ENCODE measurements around the gene HOXA9. TPM values are rescaled to one million over a fixed set of nuclear protein-coding genes. Genes with fewer than 3 reads are reported as not detected.

HOXA9 gene
- total and polyA plus RNA-seq, 2 of the 4 experiments (the other 2 are of a cell fraction) = 0.18 to 0.32 TPM

- Histone ChIP-seq H3K27ac (ENCODE audit: insufficient read depth, low read length) (no peak overlapping the region), H2AFZ (replicated peaks; ENCODE audit: low read length, poor library complexity) (no peak overlapping the region), H4K20me1 (ENCODE audit: insufficient read depth, low read length) (peaks cover 17% of the 10 kb centered on the region; the same call in 1 of the 2 replicates), H3K9me3 (ENCODE audit: control insufficient read depth, insufficient read depth, low read length) (peaks cover 17% of the 10 kb centered on the region; the same call in 1 of the 2 replicates), H2AK9ac (replicated peaks; ENCODE audit: low read depth, low read length, poor library complexity) (no peak overlapping the region), H2BK15ac (ENCODE audit: low read depth, low read length) (no peak overlapping the region), H3K4me2 (ENCODE audit: low read depth, low read length) (no peak overlapping the region), H3K4me1 (ENCODE audit: control insufficient read depth, insufficient read depth, low read length) (peaks cover 3% of the 10 kb centered on the region; the same call in 1 of the 2 replicates), H2BK20ac (ENCODE audit: low read depth, low read length) (no peak overlapping the region), H4K8ac (ENCODE audit: low read depth in 2 of 2, low read length in 2 of 2) (no peak overlapping the region), H3K36me3 (ENCODE audit: control insufficient read depth, insufficient read depth, low read length) (no peaks in the 10 kb centered on the region), H4K5ac (ENCODE audit: low read depth, low read length) (no peak overlapping the region), H3K9me1 (ENCODE audit: insufficient read depth, low read length) (no peaks in the 10 kb centered on the region), H3K27me3 (ENCODE audit: control insufficient read depth, insufficient read depth, low read length) (peaks cover 97% of the 10 kb centered on the region), H2BK5ac (ENCODE audit: low read depth, low read length, poor library complexity, severe bottlenecking) (no peak overlapping the region), H3K14ac (replicated peaks; ENCODE audit: low read depth, low read length) (no peak overlapping the region), H3K23ac (ENCODE audit: low read depth, low read length) (no peak overlapping the region), H3K4ac (ENCODE audit: low read depth, low read length) (no peak overlapping the region), H3K18ac (ENCODE audit: low read depth, low read length) (no peak overlapping the region), H3K79me1 (ENCODE audit: low read depth in 1 of 2, low read length in 2 of 2) (no peaks in the 10 kb centered on the region), H4K91ac (ENCODE audit: insufficient read depth, low read depth, low read length) (no peak overlapping the region), H3K56ac (ENCODE audit: extremely low read depth, insufficient read depth, low read length) (no peak overlapping the region), H2AK5ac (ENCODE audit: low read depth, low read length) (no peak overlapping the region), H3K4me3 (ENCODE audit: insufficient read depth, low read depth, low read length) (no peak overlapping the region), H3K9ac (ENCODE audit: low read depth, low read length) (no peak overlapping the region), H2BK120ac (ENCODE audit: low read depth, low read length) (no peak overlapping the region)
- no peak for ATAC-seq (ENCODE audit: low read depth)
- dilution Hi-C loops (cut with HindIII; ENCODE audit: low sequenced_read_pairs, unreplicated experiment) = no loop called here
- no TSS peak for BruUV-seq (replicated peaks)
- ChIA-PET CTCF (interaction anchor here (1.7 kb wide), 1 partner anchor 9 kb away, joined by 10 read pairs; no protein-coding TSS in a partner anchor), POLR2A (ENCODE audit: unreplicated experiment) (interaction anchor here (0.7 kb wide), 1 partner anchor 53 kb away, joined by 5 read pairs; no protein-coding TSS in a partner anchor)
- no peak for DNase-seq
- WGBS, 2 experiments (ENCODE audit: extremely low coverage in 2 of 2, insufficient read length in 1 of 2) = no CpG with 5 or more reads among the region's 4 CpGs
- in situ Hi-C loops (cut with MboI; ENCODE audit: low sequenced_read_pairs) = no loop called here
- intact Hi-C loops (cut with micrococcal nuclease) = no loop called here
- TF ChIP-seq POLR2A (IDR thresholded peaks at IDR 0.05; ENCODE audit: low read depth, low read length) (no peak), MXI1 (IDR thresholded peaks at IDR 0.05; ENCODE audit: borderline replicate concordance, low read depth, low read length) (no peak), SMC3 (IDR thresholded peaks at IDR 0.05; ENCODE audit: low read depth, low read length) (no peak), BHLHE40 (IDR thresholded peaks at IDR 0.05; ENCODE audit: low read depth, low read length) (no peak), MAZ (IDR thresholded peaks at IDR 0.05; ENCODE audit: borderline replicate concordance, low read depth, low read length) (no peak), RCOR1 (IDR thresholded peaks at IDR 0.05; ENCODE audit: insufficient replicate concordance, low read length) (no peak), RAD21 (IDR thresholded peaks at IDR 0.05; ENCODE audit: low read length) (no peak), RFX5 (IDR thresholded peaks at IDR 0.05; ENCODE audit: low read depth, low read length) (no peak), USF2 (IDR thresholded peaks at IDR 0.05; ENCODE audit: low read depth, low read length) (no peak), ELK1 (IDR thresholded peaks at IDR 0.05; ENCODE audit: borderline replicate concordance, low read depth, low read length) (no peak), CEBPB (IDR thresholded peaks at IDR 0.05; ENCODE audit: low read depth, low read length) (no peak), MAFK (IDR thresholded peaks at IDR 0.05; ENCODE audit: low read depth, low read length) (no peak), CTCF (conservative IDR thresholded peaks at IDR 0.05; ENCODE audit: low read depth, low read length) (no peak), CHD1 (IDR thresholded peaks at IDR 0.05; ENCODE audit: low read depth, low read length) (no peak), FOS (IDR thresholded peaks at IDR 0.05; ENCODE audit: low read depth, low read length) (no peak)
These were observed 21.5 kb upstream of the HOXA9 start for GRCh38 chr7:27186668-27187474.

All from IMR-90 (cell line).